Left ventricle myocardium inferior (tissue), 1 donor: ENCODE data around the gene STARD10. TPM values are rescaled to one million over a fixed set of nuclear protein-coding genes. Genes with fewer than 3 reads are reported as not detected.

Source experiments
- DNase-seq: peaks from one replicate; pipeline ENCODE4 v3.0.0-alpha.2; 2020
- H3K27ac ChIP-seq: fragments of 200-600 bp; replicated peaks from 2 replicates; pipeline ENCODE4 v1.8.0; 2021
- H3K27me3 ChIP-seq: fragments of 200-600 bp; 2 replicates; pipeline ENCODE4 v1.8.0; 2021; ENCODE audit warnings: low read depth
- H3K36me3 ChIP-seq: fragments of 200-600 bp; 2 replicates; pipeline ENCODE4 v1.8.0; 2021
- H3K4me1 ChIP-seq: fragments of 200-600 bp; 2 replicates; pipeline ENCODE4 v1.8.0; 2021
- H3K4me3 ChIP-seq: fragments of 200-600 bp; 2 replicates; pipeline ENCODE4 v1.8.0; 2021; ENCODE audit warnings: mild to moderate bottlenecking, moderate library complexity
- H3K9me3 ChIP-seq: fragments of 200-600 bp; replicated peaks from 2 replicates; pipeline ENCODE4 v1.8.0; 2021
- intact Hi-C: fragments of 100-400 bp; cut with micrococcal nuclease; formaldehyde crosslinking; loops from one replicate; pipeline ENCODE4 v1.11.0; 2022
- total RNA-seq: library from RNA; stranded (reverse); fragmentation: NEBNext Ultra II Directional; extraction: Animal tissue kit (Norgen Biotek cat#: 25700); gene quantifications from one replicate; pipeline ENCODE4 v1.2.1, GENCODE V29; 2021
- TF ChIP-seq, protein P1 (sequence below): fragments of 200-600 bp; IDR thresholded peaks from 2 replicates; pipeline ENCODE4 v1.8.0; 2021; ENCODE audit warnings: antibody characterized with exemption, mild to moderate bottlenecking, borderline replicate concordance
- donor health status: DM: no; HTN: yes; CAD: no; lungs with severe emphysema.

STARD10 gene
- total RNA-seq, 1 donor from 2014 or later, result 93.6 TPM

DNA sequence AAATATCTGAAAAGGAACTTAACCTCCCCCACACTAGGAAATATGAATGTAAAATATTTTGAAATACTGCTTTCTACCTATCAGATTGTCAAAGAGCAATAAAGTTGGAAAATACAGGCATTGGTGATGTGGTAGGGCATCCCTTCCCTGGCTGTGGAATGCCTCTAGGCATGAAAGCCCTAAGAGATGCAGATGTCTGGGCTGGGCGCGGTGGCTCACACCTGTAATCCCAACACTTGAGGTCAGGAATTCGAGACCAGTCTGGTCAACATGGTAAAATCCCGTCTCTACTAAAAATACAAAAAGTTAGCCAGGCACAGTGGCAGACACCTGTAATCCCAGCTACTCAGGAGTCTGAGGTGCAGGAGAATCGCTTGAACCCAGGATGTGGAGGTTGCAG lies 63.6 kb downstream of the STARD10 start:
- Histone ChIP-seq H3K27ac (no peak overlapping the region), H3K36me3 (peaks cover 7% of the 10 kb centered on the region), H3K9me3 (no peaks in the 10 kb centered on the region), H3K27me3 (no peaks in the 10 kb centered on the region), H3K4me3 (no peak overlapping the region), H3K4me1 (peaks cover 12% of the 10 kb centered on the region)
- TF ChIP-seq, protein P1, sequence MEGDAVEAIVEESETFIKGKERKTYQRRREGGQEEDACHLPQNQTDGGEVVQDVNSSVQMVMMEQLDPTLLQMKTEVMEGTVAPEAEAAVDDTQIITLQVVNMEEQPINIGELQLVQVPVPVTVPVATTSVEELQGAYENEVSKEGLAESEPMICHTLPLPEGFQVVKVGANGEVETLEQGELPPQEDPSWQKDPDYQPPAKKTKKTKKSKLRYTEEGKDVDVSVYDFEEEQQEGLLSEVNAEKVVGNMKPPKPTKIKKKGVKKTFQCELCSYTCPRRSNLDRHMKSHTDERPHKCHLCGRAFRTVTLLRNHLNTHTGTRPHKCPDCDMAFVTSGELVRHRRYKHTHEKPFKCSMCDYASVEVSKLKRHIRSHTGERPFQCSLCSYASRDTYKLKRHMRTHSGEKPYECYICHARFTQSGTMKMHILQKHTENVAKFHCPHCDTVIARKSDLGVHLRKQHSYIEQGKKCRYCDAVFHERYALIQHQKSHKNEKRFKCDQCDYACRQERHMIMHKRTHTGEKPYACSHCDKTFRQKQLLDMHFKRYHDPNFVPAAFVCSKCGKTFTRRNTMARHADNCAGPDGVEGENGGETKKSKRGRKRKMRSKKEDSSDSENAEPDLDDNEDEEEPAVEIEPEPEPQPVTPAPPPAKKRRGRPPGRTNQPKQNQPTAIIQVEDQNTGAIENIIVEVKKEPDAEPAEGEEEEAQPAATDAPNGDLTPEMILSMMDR, result no peak
- intact Hi-C loops, result no loop called here
- no peak for DNase-seq

DNA sequence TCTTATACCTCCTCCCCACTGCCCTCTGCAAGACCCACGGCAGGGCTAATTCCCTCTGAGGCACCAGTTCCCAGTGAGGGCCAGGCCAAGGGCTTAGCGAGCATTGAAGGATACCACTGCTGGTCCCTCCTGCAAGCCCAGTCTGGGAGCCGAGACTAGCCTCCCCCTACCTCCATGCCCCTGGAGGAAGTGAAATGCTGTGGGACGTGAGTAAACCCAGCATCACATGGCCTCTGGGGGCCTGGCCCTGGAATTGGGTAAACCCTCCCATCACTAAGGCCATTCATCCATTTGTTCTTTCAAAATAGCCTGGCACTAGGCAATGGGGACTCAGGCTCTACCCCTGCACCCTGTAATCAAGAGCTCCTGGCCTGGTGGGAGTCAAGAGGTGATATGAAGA lies 66.3 kb downstream of the STARD10 start:
- DNase-seq, result no peak
- intact Hi-C loops, result loop anchor here (5.0 to 10.0 kb wide), 2 partner anchors 65 to 457 kb away; partner anchors contain the start of gene STARD10

DNA sequence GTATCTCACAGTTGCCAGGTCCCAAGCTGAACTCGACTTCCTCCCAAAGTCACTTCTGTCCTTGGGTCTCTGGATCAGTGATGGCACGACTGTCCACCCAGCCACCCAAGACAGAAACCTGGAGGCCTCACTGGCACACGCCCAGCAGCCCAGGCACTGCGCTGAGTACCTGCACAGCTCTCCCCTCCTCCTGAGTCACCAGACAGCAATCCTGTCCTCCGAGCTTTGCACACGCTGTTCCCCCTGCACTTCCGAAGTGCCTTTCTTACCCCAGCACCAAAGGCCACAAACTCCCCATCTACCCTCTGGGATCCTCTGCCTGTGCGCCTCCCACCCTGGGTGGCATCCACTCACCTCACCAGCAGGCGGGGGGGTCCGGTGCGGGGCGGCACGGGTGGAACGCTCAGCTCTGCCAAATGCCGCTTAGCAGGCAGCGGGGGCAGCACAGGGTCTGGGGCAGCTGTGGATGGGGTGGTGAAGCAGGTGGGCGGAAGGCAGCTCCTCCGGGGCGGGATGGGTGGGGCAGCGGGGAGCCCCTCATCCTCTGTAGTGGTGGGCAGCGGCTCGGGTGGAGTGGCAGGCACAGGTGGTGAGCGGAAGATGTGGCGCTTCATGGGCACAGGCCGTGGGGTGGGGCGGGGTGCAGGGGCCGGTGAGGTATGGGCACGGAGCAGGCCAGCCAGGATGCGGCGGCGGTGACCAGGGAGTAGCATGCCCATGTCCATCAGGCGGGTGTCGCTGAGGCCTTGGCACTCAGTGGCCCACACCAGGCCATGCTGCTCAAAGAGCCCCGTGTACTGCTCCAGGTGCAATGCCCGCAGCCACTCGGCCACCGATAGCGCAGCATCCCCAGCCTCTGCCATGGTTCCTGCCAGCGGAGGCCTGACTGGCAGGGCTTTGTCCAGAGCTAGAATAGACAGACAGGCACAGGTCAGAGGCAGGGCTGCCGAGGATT lies 67.3 kb downstream of the STARD10 start:
- H3K9me3 ChIP-seq, result no peaks in the 10 kb centered on the region
- H3K27ac ChIP-seq, result no peak overlapping the region
- intact Hi-C loops, result loop anchor here (5.0 to 10.0 kb wide), 2 partner anchors 66 to 458 kb away; partner anchors contain the start of gene STARD10
- no peaks in the 10 kb centered on the region for H3K27me3 ChIP-seq
- TF ChIP-seq, protein P1, result no peak
- peaks cover 6% of the 10 kb centered on the region for H3K36me3 ChIP-seq
- DNase-seq, result no peak
- peaks cover 31% of the 10 kb centered on the region for H3K4me1 ChIP-seq
- H3K4me3 ChIP-seq, result no peak overlapping the region

More for the DNA sequence above, 66.3 kb downstream of the STARD10 start:
- TF ChIP-seq, protein P1, result no peak
- peaks cover 24% of the 10 kb centered on the region for H3K4me1 ChIP-seq
- H3K36me3 ChIP-seq, result peaks cover 7% of the 10 kb centered on the region
- H3K4me3 ChIP-seq, result no peak overlapping the region
- no peaks in the 10 kb centered on the region for H3K9me3 ChIP-seq
- H3K27ac ChIP-seq, result no peak overlapping the region
- no peaks in the 10 kb centered on the region for H3K27me3 ChIP-seq

DNA sequence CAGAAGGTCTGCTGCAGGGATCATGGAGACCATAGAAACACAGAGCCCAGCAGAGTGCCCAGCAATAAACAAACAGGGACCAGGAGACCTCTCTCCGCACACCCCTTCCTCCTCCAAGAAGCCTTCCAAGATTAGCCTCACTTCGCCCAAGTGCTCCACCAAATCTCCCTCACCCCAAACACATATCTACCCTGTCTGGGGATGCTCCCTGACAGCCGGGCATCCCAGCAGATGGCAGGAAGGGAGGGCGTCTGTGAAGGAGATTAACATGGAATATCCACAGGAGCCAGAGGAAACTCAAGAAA lies 68.2 kb downstream of the STARD10 start:
- TF ChIP-seq, protein P1, result no peak
- Histone ChIP-seq H3K27me3 (no peaks in the 10 kb centered on the region), H3K4me3 (no peak overlapping the region), H3K36me3 (no peaks in the 10 kb centered on the region), H3K9me3 (no peaks in the 10 kb centered on the region), H3K27ac (no peak overlapping the region), H3K4me1 (peaks cover 39% of the 10 kb centered on the region)
- DNase-seq, result no peak
- intact Hi-C loops, result loop anchor here (5.0 to 10.0 kb wide), 2 partner anchors 67 to 459 kb away; partner anchors contain the start of gene STARD10

DNA sequence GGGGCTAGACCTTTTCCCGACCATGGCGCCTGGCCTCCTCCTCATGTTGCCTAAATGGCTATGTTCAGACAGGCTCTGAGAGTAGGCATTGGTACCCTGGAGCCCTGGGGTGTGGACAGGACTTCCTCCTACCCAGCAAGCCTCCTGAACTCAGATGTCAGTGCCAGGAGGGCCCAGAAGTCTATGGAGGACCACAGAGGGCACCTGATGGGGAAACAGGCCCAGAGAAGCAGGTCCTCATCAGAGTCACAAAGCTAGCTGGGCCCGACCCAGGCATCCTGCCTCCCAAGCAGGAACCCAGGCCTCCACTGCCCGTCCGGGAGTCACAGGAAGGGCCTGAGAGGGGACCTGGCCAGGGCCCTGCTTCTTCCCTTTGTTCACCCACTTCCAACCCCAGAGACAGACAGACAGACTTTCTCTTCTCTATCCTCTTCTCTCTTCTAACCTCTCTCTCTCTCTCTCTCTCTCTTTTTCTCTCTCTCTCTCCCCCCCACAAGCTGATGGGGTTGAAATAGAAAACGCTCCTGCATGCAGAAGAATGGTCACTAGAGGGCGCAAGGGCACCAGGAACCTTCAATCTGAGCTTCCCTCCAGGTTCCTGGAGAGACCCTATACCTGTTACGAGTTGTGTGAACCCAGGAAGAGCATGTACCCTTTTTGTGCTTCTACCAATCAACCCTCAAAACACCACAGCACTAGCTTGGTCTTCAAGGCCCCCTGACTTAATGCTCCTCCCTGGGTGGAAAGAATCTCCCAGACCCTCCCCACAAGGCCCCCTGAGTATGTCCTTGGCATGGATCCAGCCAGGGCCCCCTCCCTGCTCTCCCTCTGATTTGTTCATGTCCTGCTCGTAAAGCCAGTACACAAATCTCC lies 68.8 kb downstream of the STARD10 start:
- intact Hi-C loops, result loop anchor here (5.0 to 10.0 kb wide), 2 partner anchors 67 to 460 kb away; partner anchors contain the start of gene STARD10
- Histone ChIP-seq H3K9me3 (no peaks in the 10 kb centered on the region), H3K4me3 (no peak overlapping the region), H3K4me1 (peaks cover 45% of the 10 kb centered on the region), H3K36me3 (no peaks in the 10 kb centered on the region), H3K27me3 (no peaks in the 10 kb centered on the region), H3K27ac (no peak overlapping the region)
- TF ChIP-seq, protein P1, result peak; percentile 93
- peak; percentile 69 for DNase-seq
